ENCODE results near the gene POU3F4. TPM values are rescaled to one million over a fixed set of nuclear protein-coding genes. Genes with fewer than 3 reads are reported as not detected.

The POU3F4 gene
- total and polyA plus RNA-seq, 2 of the 8 experiments (the other 6 are each of a cell fraction or from before 2014, with no cell fraction given), result 1.1 to 1.9 TPM

DNA sequence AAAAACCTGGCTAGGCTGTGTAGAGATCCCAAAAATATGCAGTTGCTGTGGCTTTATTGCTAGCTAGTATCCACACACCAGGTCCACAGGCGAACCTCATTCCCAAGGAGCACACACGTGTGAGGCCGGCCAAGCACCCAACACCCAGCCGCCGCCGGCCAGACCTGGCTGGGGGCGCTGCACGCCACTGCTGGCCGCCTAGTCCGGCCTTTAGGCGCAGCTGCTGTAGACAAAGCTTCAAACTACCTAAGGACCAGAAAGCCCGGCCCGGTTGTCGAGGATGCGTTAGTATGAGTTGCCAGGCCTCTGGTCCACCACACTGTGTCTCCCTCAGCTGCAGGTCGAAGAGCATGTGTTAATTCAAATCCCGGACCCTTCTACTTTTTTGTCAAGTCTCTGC, 3.1 kb downstream of the POU3F4 start:
- peak overlapping the region in 1 of 4 experiments; percentile 48; a peak in 1 of 7 replicates for H3K9ac ChIP-seq (replicated peaks in 1 of 4; ENCODE audit: extremely low read depth in 1 of 4, low read depth in 3 of 4, low read length in 3 of 4)
- no peak overlapping the region for H4K91ac ChIP-seq (replicated peaks; ENCODE audit: insufficient read length, low read length)
- H3K27ac ChIP-seq (ENCODE audit: low read depth, low read length), result no peak overlapping the region
- ChIA-PET POLR2A (ENCODE audit: partially characterized antibody) (no interaction called here), CTCF (ENCODE audit: partially characterized antibody) (interaction anchor here (0.6 to 2.1 kb wide), 5 partner anchors 10 to 125 kb away, joined by 3 to 8 read pairs (median 5); no protein-coding TSS in a partner anchor)
- no peak overlapping the region for H2BK15ac ChIP-seq (ENCODE audit: low read length)
- TF ChIP-seq RAD21 (IDR thresholded peaks at IDR 0.05 in 1 of 2, conservative IDR thresholded peaks at IDR 0.05 in 1 of 2; ENCODE audit: low read depth in 2 of 2, low read length in 2 of 2) (peak; percentile 28 to 45; a peak in 3 of 4 replicates), CEBPB (IDR thresholded peaks at IDR 0.05; ENCODE audit: low read depth, low read length) (no peak), ASH2L (IDR thresholded peaks at IDR 0.05; ENCODE audit: low read length) (peak; percentile 17), TBP (IDR thresholded peaks at IDR 0.05; ENCODE audit: low read depth, low read length) (no peak)
- TF ChIP-seq, protein P1, sequence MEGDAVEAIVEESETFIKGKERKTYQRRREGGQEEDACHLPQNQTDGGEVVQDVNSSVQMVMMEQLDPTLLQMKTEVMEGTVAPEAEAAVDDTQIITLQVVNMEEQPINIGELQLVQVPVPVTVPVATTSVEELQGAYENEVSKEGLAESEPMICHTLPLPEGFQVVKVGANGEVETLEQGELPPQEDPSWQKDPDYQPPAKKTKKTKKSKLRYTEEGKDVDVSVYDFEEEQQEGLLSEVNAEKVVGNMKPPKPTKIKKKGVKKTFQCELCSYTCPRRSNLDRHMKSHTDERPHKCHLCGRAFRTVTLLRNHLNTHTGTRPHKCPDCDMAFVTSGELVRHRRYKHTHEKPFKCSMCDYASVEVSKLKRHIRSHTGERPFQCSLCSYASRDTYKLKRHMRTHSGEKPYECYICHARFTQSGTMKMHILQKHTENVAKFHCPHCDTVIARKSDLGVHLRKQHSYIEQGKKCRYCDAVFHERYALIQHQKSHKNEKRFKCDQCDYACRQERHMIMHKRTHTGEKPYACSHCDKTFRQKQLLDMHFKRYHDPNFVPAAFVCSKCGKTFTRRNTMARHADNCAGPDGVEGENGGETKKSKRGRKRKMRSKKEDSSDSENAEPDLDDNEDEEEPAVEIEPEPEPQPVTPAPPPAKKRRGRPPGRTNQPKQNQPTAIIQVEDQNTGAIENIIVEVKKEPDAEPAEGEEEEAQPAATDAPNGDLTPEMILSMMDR (IDR thresholded peaks at IDR 0.05; ENCODE audit: control extremely low read depth in 1 of 3, insufficient read depth in 1 of 3, low read depth in 1 of 3, low read length in 3 of 3), result peak in 2 of 3 experiments; percentile 15 to 29; a peak in 3 of 4 replicates
- TF ChIP-seq, protein P2, sequence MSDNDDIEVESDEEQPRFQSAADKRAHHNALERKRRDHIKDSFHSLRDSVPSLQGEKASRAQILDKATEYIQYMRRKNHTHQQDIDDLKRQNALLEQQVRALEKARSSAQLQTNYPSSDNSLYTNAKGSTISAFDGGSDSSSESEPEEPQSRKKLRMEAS (IDR thresholded peaks at IDR 0.05), result peak; percentile 34
- peaks cover 0 to 12% (median 6%) of the 10 kb centered on the region in 4 experiments; a peak in 4 of 7 replicates for H3K4me1 ChIP-seq (replicated peaks in 1 of 4; ENCODE audit: control insufficient read depth in 3 of 4, insufficient read depth in 4 of 4, low read length in 3 of 4)
- H2BK5ac ChIP-seq (ENCODE audit: low read depth, low read length), result no peak overlapping the region
- H2BK12ac ChIP-seq (ENCODE audit: low read depth, low read length), result no peak overlapping the region
- peaks cover 10% of the 10 kb centered on the region for H3K23me2 ChIP-seq (ENCODE audit: low read depth, low read length)
- WGBS, 2 experiments (ENCODE audit: extremely low coverage in 1 of 2, insufficient coverage in 1 of 2, insufficient read length in 1 of 2, insufficient replicate concordance in 2 of 2, low coverage in 1 of 2, low lambda C conversion rate in 2 of 2, missing lambda C conversion rate in 1 of 2), result 0% methylated on average over 14 of the region's 17 CpGs; no CpG with 5 or more reads in 1 of the 2 experiments
- H2AK5ac ChIP-seq (ENCODE audit: low read depth, low read length), result no peak overlapping the region
- no peaks in the 10 kb centered on the region for H3K79me2 ChIP-seq (ENCODE audit: control insufficient read depth in 1 of 2, insufficient read depth in 2 of 2, low read length in 2 of 2)
- peak overlapping the region; percentile 23 to 74 (median 58); a peak in 6 of 8 replicates for H3K4me3 ChIP-seq (ENCODE audit: extremely low read depth in 1 of 4, insufficient read depth in 2 of 4, low read depth in 3 of 4, low read length in 4 of 4)
- no peak overlapping the region for H3K56ac ChIP-seq (replicated peaks; ENCODE audit: insufficient read length, low read depth, low read length)
- FAIRE-seq (no peak), DNase-seq (ENCODE audit: low read depth in 1 of 2, low spot score in 2 of 2) (peak in 1 of 2 experiments; percentile 49)
- H3K18ac ChIP-seq (ENCODE audit: extremely low read depth, low read length), result no peak overlapping the region; the same call in 1 of the 2 replicates
- H2BK20ac ChIP-seq (ENCODE audit: low read length), result no peak overlapping the region
- peak overlapping the region; percentile 88 to 89 for H3K4me2 ChIP-seq (ENCODE audit: insufficient read depth in 1 of 2, low read depth in 2 of 2, low read length in 2 of 2)
- H4K8ac ChIP-seq (ENCODE audit: extremely low read depth, insufficient read depth, low read length), result no peak overlapping the region
- peaks cover 0 to 24% (median 13%) of the 10 kb centered on the region in 4 experiments; a peak in 5 of 7 replicates for H3K27me3 ChIP-seq (replicated peaks in 1 of 4; ENCODE audit: control insufficient read depth in 3 of 4, extremely low read depth in 1 of 4, insufficient read depth in 3 of 4, low read length in 3 of 4)
- no peaks in the 10 kb centered on the region for H3K36me3 ChIP-seq (ENCODE audit: control insufficient read depth in 2 of 4, insufficient read depth in 4 of 4, low read length in 3 of 4)
- H3K9me3 ChIP-seq (ENCODE audit: insufficient read depth in 2 of 2, low read depth in 1 of 2, low read length in 1 of 2), result no peaks in the 10 kb centered on the region
- H3K79me1 ChIP-seq (ENCODE audit: low read depth, low read length), result no peaks in the 10 kb centered on the region
- no peak overlapping the region for H4K5ac ChIP-seq (ENCODE audit: insufficient read length, low read depth, low read length)
- no peak overlapping the region for H3K4ac ChIP-seq (replicated peaks; ENCODE audit: insufficient read length, low read depth, low read length)
- no peak overlapping the region for H3K23ac ChIP-seq (ENCODE audit: insufficient read length)
- H3K14ac ChIP-seq (ENCODE audit: insufficient read length), result no peak overlapping the region
- H2AFZ ChIP-seq (ENCODE audit: low read length), result no peak overlapping the region
- no peak overlapping the region for H2BK120ac ChIP-seq (replicated peaks; ENCODE audit: low read depth, low read length)
- H4K20me1 ChIP-seq (replicated peaks in 1 of 2; ENCODE audit: control insufficient read depth in 1 of 2, insufficient read depth in 2 of 2, low read length in 2 of 2), result no peaks in the 10 kb centered on the region
